ENCODE results near the gene DDX18. TPM values are rescaled to one million over a fixed set of nuclear protein-coding genes. Genes with fewer than 3 reads are reported as not detected.

DDX18 gene
- total RNA-seq, 1 donor from 2014 or later, result 75.7 TPM

Other genes with a start within 250 kb of the DDX18 start
- gene CCDC93, start 199.4 kb downstream of the DDX18 start, total RNA-seq (ENCODE audit: unreplicated experiment), result 32.6 TPM

Measured in glutamatergic neuron (in vitro differentiated cells).